A673 (cell line): ENCODE measurements around the gene TCEA3. TPM values are rescaled to one million over a fixed set of nuclear protein-coding genes. Genes with fewer than 3 reads are reported as not detected.

Experiments used
- BruUV-seq: library from RNA; stranded (reverse); fragments of 400-500 nt; replicated peaks from 2 replicates; lab custom pipeline; 2021; lab: Mats Ljungman, UMichigan
- CTCF ChIA-PET: fragments of 300-600 bp; sonication (Branson Sonifier 250); formaldehyde crosslinking; loops from one replicate; lab custom pipeline; 2022; ENCODE audit warnings: antibody characterized with exemption; lab: Charles Lee
- POLR2A ChIA-PET: fragments of 300-600 bp; sonication (Branson Sonifier 250); formaldehyde crosslinking; loops from one replicate; lab custom pipeline; 2022; ENCODE audit warnings: antibody characterized with exemption; ENCODE audit not compliant: low non-redundant PET; lab: Charles Lee
- DNase-seq: peaks from one replicate; pipeline ENCODE4 v3.0.0-alpha.2; 2015; ENCODE audit warnings: low spot score
- H3K27ac ChIP-seq: fragments of 200-600 bp; sonication (generic); 2 replicates; pipeline ENCODE4 v1.5.1; 2016; ENCODE audit warnings: mixed run types, low read depth, mild to moderate bottlenecking, mixed read lengths, antibody characterized with exemption, low read length; ENCODE audit not compliant: poor library complexity, severe bottlenecking
- H3K27me3 ChIP-seq: fragments of 200-600 bp; sonication (generic); replicated peaks from 2 replicates; pipeline ENCODE4 v1.6.1; 2017; ENCODE audit warnings: mixed run types, low read depth, mild to moderate bottlenecking, mixed read lengths, antibody characterized with exemption, low read length; ENCODE audit not compliant: insufficient read depth, poor library complexity
- H3K36me3 ChIP-seq: fragments of 200-600 bp; sonication (generic); 2 replicates; pipeline ENCODE4 v1.6.1; 2016; ENCODE audit warnings: mixed run types, mild to moderate bottlenecking, mixed read lengths, antibody characterized with exemption, low read length; ENCODE audit not compliant: insufficient read depth, poor library complexity, severe bottlenecking
- H3K4me1 ChIP-seq: fragments of 200-600 bp; sonication (generic); 2 replicates; pipeline ENCODE4 v1.6.1; 2017; ENCODE audit warnings: mixed run types, mild to moderate bottlenecking, mixed read lengths, antibody characterized with exemption, low read length; ENCODE audit not compliant: insufficient read depth, poor library complexity, severe bottlenecking
- H3K4me3 ChIP-seq: fragments of 200-600 bp; sonication (generic); 2 replicates; pipeline ENCODE4 v1.5.1; 2016; ENCODE audit warnings: low read depth, mixed run types, mild to moderate bottlenecking, mixed read lengths, low read length; ENCODE audit not compliant: poor library complexity, severe bottlenecking
- H3K9me3 ChIP-seq: fragments of 200-600 bp; sonication (generic); 2 replicates; pipeline ENCODE4 v1.6.1; 2016; ENCODE audit warnings: mixed run types, low read depth, mild to moderate bottlenecking, mixed read lengths, antibody characterized with exemption, low read length; ENCODE audit not compliant: poor library complexity, severe bottlenecking
- CTCF ChIP-seq: fragments of 300-800, 200-600 bp; sonication (generic); conservative IDR thresholded peaks from 2 replicates; pipeline ENCODE4 v1.5.1; 2017; ENCODE audit warnings: low read depth, mild to moderate bottlenecking, antibody characterized with exemption, low read length, moderate library complexity, mixed read lengths
- EZH2 ChIP-seq: fragments of 200-600 bp; sonication (generic); IDR thresholded peaks from 2 replicates; pipeline ENCODE4 v1.6.1; 2017; ENCODE audit warnings: borderline replicate concordance, low read depth, mild to moderate bottlenecking, mixed read lengths, antibody characterized with exemption, low read length; ENCODE audit not compliant: poor library complexity, severe bottlenecking
- intact Hi-C: fragments of 100-400 bp; cut with micrococcal nuclease; formaldehyde crosslinking; loops from one replicate; pipeline ENCODE4 v1.10.0; 2022; ENCODE audit not compliant: unreplicated experiment
- total RNA-seq: library from RNA; stranded (reverse); gene quantifications from 2 replicates; pipeline ENCODE4 v1.2.3, GENCODE V29; 2021

Gene TCEA3
- total RNA-seq, 1 experiment from 2014 or later: 0.99 TPM

GRCh38 chr1:23444596-23445390, 20.2 kb upstream of the TCEA3 start:
- Histone ChIP-seq H3K27me3 (no peaks in the 10 kb centered on the region), H3K4me1 (no peaks in the 10 kb centered on the region), H3K27ac (no peak overlapping the region), H3K36me3 (no peaks in the 10 kb centered on the region), H3K9me3 (no peaks in the 10 kb centered on the region), H3K4me3 (no peak overlapping the region)
- CTCF ChIA-PET: no interaction called here
- DNase-seq: no peak
- no TSS peak for BruUV-seq
- POLR2A ChIA-PET: no interaction called here
- intact Hi-C loops: no loop called here
- TF ChIP-seq EZH2: no peak
- no peak for TF ChIP-seq CTCF

- Histone ChIP-seq H3K4me1 (no peaks in the 10 kb centered on the region), H3K27me3 (no peaks in the 10 kb centered on the region), H3K9me3 (no peaks in the 10 kb centered on the region), H3K4me3 (no peak overlapping the region), H3K36me3 (no peaks in the 10 kb centered on the region), H3K27ac (no peak overlapping the region)
- ChIA-PET CTCF (no interaction called here), POLR2A (no interaction called here)
- no peak for TF ChIP-seq EZH2
- TF ChIP-seq CTCF: no peak
- no peak for DNase-seq
- BruUV-seq: no TSS peak
- intact Hi-C loops: no loop called here
Observed at GRCh38 chr1:23444104-23444533, 19.6 kb upstream of the TCEA3 start.

GRCh38 chr1:23442751-23443150, 18.2 kb upstream of the TCEA3 start:
- H3K27me3 ChIP-seq: no peaks in the 10 kb centered on the region
- DNase-seq: no peak
- no TSS peak for BruUV-seq
- no peaks in the 10 kb centered on the region for H3K4me1 ChIP-seq
- no peak overlapping the region for H3K27ac ChIP-seq
- H3K36me3 ChIP-seq: no peaks in the 10 kb centered on the region
- TF ChIP-seq EZH2 (no peak), CTCF (no peak)
- ChIA-PET CTCF (no interaction called here), POLR2A (no interaction called here)
- H3K9me3 ChIP-seq: no peaks in the 10 kb centered on the region
- H3K4me3 ChIP-seq: no peak overlapping the region
- intact Hi-C loops: no loop called here
